Left kidney (tissue), 8 donors: ENCODE results near the gene ADH1B. TPM values are rescaled to one million over a fixed set of nuclear protein-coding genes. Genes with fewer than 3 reads are reported as not detected.
A peak's percentile ranks its signal among the peaks of the same experiment; 100 is the strongest.
"Not testable (repeated sequence)": the region's sequence is repeated elsewhere in the genome, so short reads cannot be mapped to it uniquely, and the experiment has no call there.

Source experiments
- DNase-seq: peaks from one replicate; pipeline ENCODE4 v3.0.0-alpha.2; 2013
- long read RNA-seq, 8 donors: transcript quantifications; one replicate each; lab custom pipeline, GENCODE V29; 2026
- polyA plus RNA-seq: library from polyadenylated mRNA; unstranded; fragments of 120-200 nt; gene quantifications from one replicate; pipeline ENCODE4 v1.2.1, GENCODE V29; 2013; ENCODE audit not compliant: insufficient read length

ADH1B gene
- polyA plus RNA-seq = 16.7 TPM
- long read RNA-seq, donor 1, full-length matches to known transcripts = 3 of 8 reads
- long read RNA-seq, donor 1, partial matches to known transcripts = 5 of 8 reads
- long read RNA-seq, donor 1, other reads (novel, unspliced or antisense) = 0 of 8 reads
- long read RNA-seq, donor 2, full-length matches to known transcripts = 2 of 2 reads
- long read RNA-seq, donor 2, partial matches to known transcripts = 0 of 2 reads
- long read RNA-seq, donor 2, other reads (novel, unspliced or antisense) = 0 of 2 reads
- long read RNA-seq, donor 3, full-length matches to known transcripts = 2 of 2 reads
- long read RNA-seq, donor 3, partial matches to known transcripts = 0 of 2 reads
- long read RNA-seq, donor 3, other reads (novel, unspliced or antisense) = 0 of 2 reads
- long read RNA-seq, donor 4, full-length matches to known transcripts = 1 of 1 reads
- long read RNA-seq, donor 4, partial matches to known transcripts = 0 of 1 reads
- long read RNA-seq, donor 4, other reads (novel, unspliced or antisense) = 0 of 1 reads
- long read RNA-seq, donor 5, full-length matches to known transcripts = 5 of 5 reads
- long read RNA-seq, donor 5, partial matches to known transcripts = 0 of 5 reads
- long read RNA-seq, donor 5, other reads (novel, unspliced or antisense) = 0 of 5 reads
- long read RNA-seq, donor 6, full-length matches to known transcripts = 5 of 5 reads
- long read RNA-seq, donor 6, partial matches to known transcripts = 0 of 5 reads
- long read RNA-seq, donor 6, other reads (novel, unspliced or antisense) = 0 of 5 reads
- long read RNA-seq, donor 7, full-length matches to known transcripts = 5 of 5 reads
- long read RNA-seq, donor 7, partial matches to known transcripts = 0 of 5 reads
- long read RNA-seq, donor 7, other reads (novel, unspliced or antisense) = 0 of 5 reads
- long read RNA-seq, donor 8, full-length matches to known transcripts = 5 of 5 reads
- long read RNA-seq, donor 8, partial matches to known transcripts = 0 of 5 reads
- long read RNA-seq, donor 8, other reads (novel, unspliced or antisense) = 0 of 5 reads

- DNase-seq = no peak
These were observed at the start of gene ADH1B for GRCh38 chr4:99321241-99322191. Gene ADH1B, minus strand, starts transcription at chr4:99321401. Its CDS starts 70 bp downstream, at chr4:99321331.

- not testable (repeated sequence) for DNase-seq
These were observed 46.6 kb upstream of the ADH1B start for GRCh38 chr4:99367817-99368216.

DNA sequence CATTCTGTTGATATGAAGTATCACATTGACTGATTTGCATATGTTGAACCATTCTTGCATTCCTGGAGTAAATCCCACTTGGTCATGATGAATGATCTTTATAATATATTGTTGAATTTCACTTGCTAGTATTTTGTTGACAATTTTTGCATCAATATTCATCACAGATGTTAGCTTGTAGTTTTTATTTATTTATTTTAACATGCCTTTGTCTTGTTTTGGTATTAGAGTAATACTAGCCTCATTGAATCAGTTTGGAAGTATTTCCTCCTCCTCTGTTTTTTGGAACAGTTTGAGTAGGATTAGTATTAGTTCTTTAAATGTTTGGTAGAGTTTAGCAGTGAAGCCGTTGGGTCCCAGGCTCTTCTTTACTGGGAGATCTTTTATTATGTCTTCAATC, 45.3 kb upstream of the ADH1B start:
- no peak for DNase-seq

GRCh38 chr4:99362768-99363167, 41.6 kb upstream of the ADH1B start:
- no peak for DNase-seq

DNA sequence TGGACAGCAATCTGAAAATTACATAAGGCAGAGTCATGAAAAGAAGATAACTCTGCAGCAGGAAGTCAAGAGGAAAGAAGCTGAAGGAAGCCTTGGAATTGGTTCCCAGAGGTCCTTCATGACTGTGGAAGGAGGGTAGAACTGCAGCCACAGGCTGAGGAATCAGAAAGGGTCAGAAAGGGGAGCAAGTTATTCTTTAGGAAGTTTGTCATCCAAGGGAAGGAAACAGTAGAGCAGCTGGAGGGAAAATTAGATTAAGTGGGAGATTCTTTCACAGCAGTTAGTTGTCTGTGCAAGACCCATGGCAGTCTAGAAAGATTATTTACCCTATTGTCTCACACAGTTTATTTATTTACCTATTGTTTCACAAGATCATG, 40.7 kb upstream of the ADH1B start:
- DNase-seq = no peak

DNA sequence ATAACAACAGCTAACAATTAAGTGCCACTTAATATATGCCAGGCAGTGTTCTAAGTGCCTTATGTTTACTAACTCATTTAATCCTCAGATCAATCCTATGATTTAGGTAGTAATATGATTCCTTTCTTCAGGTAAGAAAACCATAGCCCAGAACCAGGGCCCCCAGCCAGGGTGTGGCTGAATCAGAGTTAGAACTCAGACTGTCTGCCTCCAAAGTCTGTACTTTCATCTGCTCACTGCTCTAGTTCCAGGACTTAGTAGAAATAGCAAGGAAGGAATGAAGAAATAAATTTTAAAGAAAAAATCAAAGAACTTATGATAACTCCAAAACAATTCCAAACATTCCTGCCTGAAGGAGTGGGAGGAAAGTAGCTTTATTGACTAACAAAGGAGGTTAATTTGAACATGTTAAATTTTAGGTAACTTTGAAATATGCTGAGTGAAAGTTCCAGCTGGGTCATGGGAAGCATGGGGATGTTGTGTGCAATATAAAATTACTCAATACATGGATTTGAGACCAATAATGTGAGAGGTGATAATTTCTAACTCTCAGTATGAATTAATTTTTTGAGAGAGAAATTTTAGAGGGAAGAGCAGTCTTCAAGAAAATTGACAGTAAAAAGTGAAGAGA, 40.2 kb upstream of the ADH1B start:
- DNase-seq = no peak

DNA sequence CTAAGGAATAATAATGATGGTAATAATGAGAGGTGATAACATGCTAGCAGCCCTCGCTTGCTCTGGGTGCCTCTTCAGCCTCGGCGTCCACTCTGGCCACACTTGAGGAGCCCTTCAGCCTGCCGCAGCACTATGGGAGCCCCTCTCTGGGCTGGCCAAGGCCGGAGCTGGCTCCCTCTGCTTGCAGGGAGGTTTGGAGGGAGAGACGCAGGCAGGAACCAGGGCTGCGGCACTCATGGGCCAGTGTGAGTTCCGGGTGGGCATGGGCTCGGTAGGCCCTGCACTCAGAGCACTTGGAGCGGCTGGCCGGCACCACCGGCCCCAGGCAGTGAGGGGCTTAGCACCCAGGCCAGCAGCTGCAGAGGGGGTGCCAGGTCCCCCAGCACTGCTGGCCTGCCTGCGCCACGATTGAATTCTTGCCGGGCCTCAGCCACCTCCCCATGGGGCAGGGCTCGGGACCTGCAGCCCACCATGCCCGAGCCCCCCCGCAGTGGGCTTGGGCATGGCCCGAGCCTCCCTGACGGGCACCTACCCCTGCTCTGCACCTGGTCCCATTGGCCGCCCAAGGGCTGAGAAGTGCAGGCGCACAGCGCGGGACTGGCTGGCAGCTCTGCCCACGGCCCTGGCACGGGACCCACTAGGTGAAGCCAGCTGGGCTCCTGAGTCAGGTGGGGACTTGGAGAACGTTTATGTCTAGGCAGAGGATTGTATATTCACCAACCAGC, 38.4 kb upstream of the ADH1B start:
- DNase-seq = no peak

GRCh38 chr4:99357948-99358347, 36.7 kb upstream of the ADH1B start:
- no peak for DNase-seq

DNA sequence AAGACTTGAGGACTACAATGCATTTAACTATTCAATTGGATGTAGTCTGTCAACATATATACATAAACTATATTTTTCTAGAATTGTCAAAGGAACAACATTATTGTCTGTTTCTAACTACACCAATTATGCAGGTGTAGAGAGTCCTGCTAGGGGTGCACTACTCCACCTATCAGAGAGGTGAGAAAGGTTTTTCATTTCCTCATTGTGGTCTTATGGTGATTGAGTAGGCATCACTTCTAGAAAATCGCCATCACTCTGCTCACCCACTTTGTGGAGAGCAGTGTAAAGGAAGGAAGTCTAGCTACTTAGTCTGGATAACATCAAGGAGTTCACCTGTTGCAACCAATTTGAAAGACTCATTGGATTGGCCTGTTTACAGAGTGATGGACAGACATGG, 35.8 kb upstream of the ADH1B start:
- DNase-seq = no peak

DNA sequence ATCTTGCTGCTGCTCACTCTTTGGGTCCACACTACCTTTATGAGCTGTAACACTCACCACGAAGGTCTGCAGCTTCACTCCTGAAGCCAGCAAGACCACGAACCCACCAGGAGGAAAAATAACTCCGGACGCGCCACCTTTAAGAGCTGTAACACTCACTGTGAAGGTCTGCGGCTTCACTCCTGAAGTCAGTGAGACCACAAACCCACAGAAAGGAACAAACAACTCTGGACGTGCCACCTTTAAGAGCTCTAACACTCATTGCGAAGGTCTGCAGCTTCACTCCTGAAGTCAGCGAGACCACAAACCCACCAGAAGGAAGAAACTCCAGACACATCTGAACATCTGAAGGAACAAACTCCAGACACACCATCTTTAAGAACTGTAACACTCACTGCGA, 34.9 kb upstream of the ADH1B start:
- DNase-seq = not testable (repeated sequence)

- peak; percentile 41 for DNase-seq
These were observed 31.7 kb upstream of the ADH1B start, which contains the start of gene ADH1C for GRCh38 chr4:99352602-99353537. Gene ADH1C, minus strand, starts transcription at chr4:99352746. Its CDS starts 71 bp downstream, at chr4:99352675.

GRCh38 chr4:99351487-99351886, 30.3 kb upstream of the ADH1B start:
- DNase-seq = no peak

DNA sequence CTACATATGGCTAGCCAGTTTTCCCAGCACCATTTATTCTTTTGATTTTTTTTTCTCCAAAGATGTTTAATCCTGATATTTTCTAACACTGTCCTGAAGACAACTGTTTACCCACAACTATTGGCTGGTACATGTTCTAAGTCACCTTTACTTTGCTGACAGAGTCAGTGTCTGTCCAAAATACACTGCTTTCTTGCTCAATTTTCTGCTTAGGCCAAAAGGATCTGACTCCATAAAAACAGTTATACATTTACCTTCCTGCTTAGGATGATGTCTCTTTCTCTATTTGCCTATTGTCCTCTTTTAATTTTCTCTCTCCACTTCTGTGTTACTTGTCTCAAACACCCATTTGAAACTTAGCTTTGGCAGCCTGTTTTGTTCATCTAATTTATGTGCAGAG, 28.1 kb upstream of the ADH1B start:
- DNase-seq = no peak

GRCh38 chr4:99342624-99343023, 21.4 kb upstream of the ADH1B start:
- not testable (repeated sequence) for DNase-seq

- DNase-seq = no peak
These were observed 20.2 kb upstream of the ADH1B start for GRCh38 chr4:99341426-99341825.

- no peak for DNase-seq
These were observed 18.0 kb upstream of the ADH1B start for GRCh38 chr4:99339172-99339571.

DNA sequence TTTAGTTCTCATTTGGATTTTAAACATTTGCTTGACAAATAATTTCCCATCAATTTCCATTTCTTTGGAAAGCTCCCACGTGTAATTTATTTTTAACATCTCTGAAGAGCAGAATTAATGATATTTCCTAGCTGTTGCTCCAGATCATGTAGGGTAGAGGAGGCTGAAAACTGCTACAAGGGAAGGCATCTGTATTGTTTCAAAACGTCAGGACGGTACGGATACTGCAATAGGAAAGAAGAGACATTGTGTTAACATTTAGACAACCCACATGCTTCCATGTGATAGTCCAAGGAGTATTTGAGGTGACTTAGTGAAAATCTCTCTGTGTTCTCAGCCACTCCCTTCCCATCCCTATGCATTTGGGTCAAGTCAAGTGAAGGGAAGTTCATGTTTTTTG, 15.4 kb upstream of the ADH1B start:
- DNase-seq = no peak

DNA sequence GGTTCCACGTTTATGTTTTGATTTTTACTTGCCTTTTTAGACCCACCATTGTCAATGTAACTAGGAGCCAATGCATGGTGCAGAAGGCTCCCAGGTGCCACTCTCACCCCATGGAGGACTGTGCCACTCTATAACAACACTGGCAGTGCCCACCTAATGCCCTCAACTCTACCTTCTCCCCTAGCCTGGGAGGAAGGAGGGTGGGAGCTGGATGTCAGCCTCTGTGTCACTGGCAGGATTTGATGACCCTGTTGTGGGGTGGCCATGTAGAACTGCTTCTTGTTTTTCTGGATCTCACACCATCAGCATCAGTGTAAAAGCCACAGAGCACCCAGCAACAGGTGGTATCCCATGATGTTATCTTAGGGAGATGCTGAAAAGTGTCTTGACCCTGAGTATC, 13.7 kb upstream of the ADH1B start:
- DNase-seq = no peak

GRCh38 chr4:99330648-99331047, 9.4 kb upstream of the ADH1B start:
- no peak for DNase-seq
